MM.1S (cell line): ENCODE data around the gene COL6A3.

Experiments
- DNase-seq: peaks from one replicate; pipeline ENCODE4 v3.0.0-alpha.2; 2015
- H2AFZ ChIP-seq: fragments of 300-600 bp; sonication (generic); 2 replicates; pipeline ENCODE4 v1.6.0; 2016; ENCODE audit warnings: antibody characterized with exemption, low read length
- H3F3A ChIP-seq: fragments of 300-600 bp; sonication (generic); 2 replicates; pipeline ENCODE4 v1.6.1; 2016; ENCODE audit warnings: mild to moderate bottlenecking, antibody characterized with exemption, low read length, moderate library complexity, mixed read lengths; ENCODE audit not compliant: insufficient read depth
- H3K27ac ChIP-seq: fragments of 300-600 bp; sonication (generic); 2 replicates; pipeline ENCODE4 v1.5.1; 2016; ENCODE audit warnings: mild to moderate bottlenecking, low read length
- H3K27me3 ChIP-seq: fragments of 300-600 bp; sonication (generic); replicated peaks from 2 replicates; pipeline ENCODE4 v1.6.0; 2016; ENCODE audit warnings: low read length; ENCODE audit not compliant: insufficient read depth
- H3K36me3 ChIP-seq: fragments of 300-600 bp; sonication (generic); replicated peaks from 2 replicates; pipeline ENCODE4 v1.6.1; 2016; ENCODE audit warnings: mild to moderate bottlenecking, low read length, mixed read lengths; ENCODE audit not compliant: insufficient read depth
- H3K4me1 ChIP-seq: fragments of 300-600 bp; sonication (generic); 2 replicates; pipeline ENCODE4 v1.6.1; 2016; ENCODE audit warnings: low read length, mixed read lengths
- H3K4me2 ChIP-seq: fragments of 300-600 bp; sonication (generic); 2 replicates; pipeline ENCODE4 v1.6.0; 2016; ENCODE audit warnings: low read depth, low read length
- H3K4me3 ChIP-seq: fragments of 300-600 bp; sonication (generic); 2 replicates; pipeline ENCODE4 v1.5.1; 2016; ENCODE audit warnings: low read length, mixed read lengths
- H3K79me2 ChIP-seq: fragments of 300-600 bp; sonication (generic); 2 replicates; pipeline ENCODE4 v1.6.1; 2016; ENCODE audit warnings: mixed run types, low read length, mixed read lengths
- H3K9ac ChIP-seq: fragments of 300-600 bp; sonication (generic); 2 replicates; pipeline ENCODE4 v1.6.1; 2016; ENCODE audit warnings: low read length, mixed read lengths
- H3K9me2 ChIP-seq: fragments of 300-600 bp; sonication (generic); replicated peaks from 2 replicates; pipeline ENCODE4 v1.6.1; 2016; ENCODE audit warnings: mild to moderate bottlenecking, low read length, mixed read lengths; ENCODE audit not compliant: insufficient read depth
- H3K9me3 ChIP-seq: fragments of 300-600 bp; sonication (generic); replicated peaks from 2 replicates; pipeline ENCODE4 v1.6.1; 2016; ENCODE audit warnings: mild to moderate bottlenecking, low read length, mixed read lengths; ENCODE audit not compliant: insufficient read depth
- H4K20me1 ChIP-seq: fragments of 300-600 bp; sonication (generic); 2 replicates; pipeline ENCODE4 v1.6.1; 2016; ENCODE audit warnings: mild to moderate bottlenecking, low read length, moderate library complexity, mixed read lengths; ENCODE audit not compliant: insufficient read depth
- CTCF ChIP-seq: fragments of 300-600 bp; sonication (generic); IDR thresholded peaks from 2 replicates; pipeline ENCODE4 v1.5.1; 2016; ENCODE audit warnings: antibody characterized with exemption, low read length, mixed read lengths
- EZH2 ChIP-seq: fragments of 300-600 bp; sonication (generic); optimal IDR thresholded peaks from 2 replicates; pipeline ENCODE3; 2017; ENCODE audit warnings: low read depth, mild to moderate bottlenecking, antibody characterized with exemption, low read length, mixed read lengths
- EZH2phosphoT487 ChIP-seq: fragments of 300-600 bp; sonication (generic); IDR thresholded peaks from 2 replicates; pipeline ENCODE4 v1.6.1; 2018; ENCODE audit warnings: antibody characterized with exemption, low read length

The COL6A3 gene

GRCh38 chr2:237330541-237330940 is 83.4 kb downstream of the COL6A3 start:
- H3K4me2 ChIP-seq: no peak overlapping the region
- H3F3A ChIP-seq: no peaks in the 10 kb centered on the region
- DNase-seq: no peak

GRCh38 chr2:237327175-237327950 is 86.6 kb downstream of the COL6A3 start:
- Histone ChIP-seq H3K9me2 (no peaks in the 10 kb centered on the region), H3K27me3 (no peaks in the 10 kb centered on the region), H3K4me3 (no peak overlapping the region), H3K4me2 (no peak overlapping the region), H3K27ac (no peak overlapping the region), H3K4me1 (no peaks in the 10 kb centered on the region), H3K9me3 (no peaks in the 10 kb centered on the region), H4K20me1 (no peaks in the 10 kb centered on the region), H3K36me3 (no peaks in the 10 kb centered on the region), H2AFZ (no peak overlapping the region), H3F3A (no peaks in the 10 kb centered on the region), H3K79me2 (no peaks in the 10 kb centered on the region), H3K9ac (no peak overlapping the region)
- DNase-seq: no peak
- TF ChIP-seq EZH2: no peak
- no peak for TF ChIP-seq EZH2phosphoT487

More at GRCh38 chr2:237330541-237330940, 83.4 kb downstream of the COL6A3 start:
- Histone ChIP-seq H3K9me2 (no peaks in the 10 kb centered on the region), H3K4me3 (no peak overlapping the region), H3K27ac (no peak overlapping the region), H3K79me2 (no peaks in the 10 kb centered on the region), H4K20me1 (no peaks in the 10 kb centered on the region), H3K36me3 (no peaks in the 10 kb centered on the region), H3K9ac (no peak overlapping the region), H3K27me3 (no peaks in the 10 kb centered on the region), H3K4me1 (no peaks in the 10 kb centered on the region), H3K9me3 (no peaks in the 10 kb centered on the region), H2AFZ (no peak overlapping the region)
- TF ChIP-seq CTCF: no peak
- TF ChIP-seq EZH2: no peak

- Histone ChIP-seq H2AFZ (no peak overlapping the region), H3K4me3 (no peak overlapping the region), H3F3A (no peaks in the 10 kb centered on the region), H3K9me2 (no peaks in the 10 kb centered on the region), H3K79me2 (no peaks in the 10 kb centered on the region), H3K4me2 (no peak overlapping the region), H3K27ac (no peak overlapping the region), H3K27me3 (no peaks in the 10 kb centered on the region), H3K36me3 (no peaks in the 10 kb centered on the region), H3K9me3 (no peaks in the 10 kb centered on the region), H3K9ac (no peak overlapping the region), H4K20me1 (no peaks in the 10 kb centered on the region), H3K4me1 (no peaks in the 10 kb centered on the region)
- TF ChIP-seq EZH2phosphoT487: no peak
- DNase-seq: no peak
These were observed 87.4 kb downstream of the COL6A3 start for GRCh38 chr2:237326266-237327171.

GRCh38 chr2:237324837-237325236 is 89.1 kb downstream of the COL6A3 start:
- Histone ChIP-seq H3K79me2 (no peaks in the 10 kb centered on the region), H3K27ac (no peak overlapping the region), H3K4me3 (no peak overlapping the region), H4K20me1 (no peaks in the 10 kb centered on the region), H3K9me3 (no peaks in the 10 kb centered on the region), H3K9me2 (no peaks in the 10 kb centered on the region), H3K27me3 (no peaks in the 10 kb centered on the region), H2AFZ (no peak overlapping the region), H3F3A (no peaks in the 10 kb centered on the region), H3K4me1 (no peaks in the 10 kb centered on the region), H3K9ac (no peak overlapping the region), H3K36me3 (no peaks in the 10 kb centered on the region), H3K4me2 (no peak overlapping the region)
- no peak for TF ChIP-seq EZH2
- TF ChIP-seq EZH2phosphoT487: no peak
- no peak for TF ChIP-seq CTCF
- DNase-seq: no peak
